Brain microvascular endothelial cell (primary cell): ENCODE results near the gene ANKRD33.

Source experiments
- DNase-seq: peaks from one replicate; pipeline ENCODE4 v3.0.0-alpha.2; 2020
- H3K27ac ChIP-seq: fragments of 250-450 bp; sonication (Bioruptor Pico); 2 replicates; pipeline ENCODE4 v1.5.1; 2020; ENCODE audit warnings: mild to moderate bottlenecking, moderate library complexity
- H3K27me3 ChIP-seq: fragments of 250-450 bp; sonication (Bioruptor Pico); replicated peaks from 2 replicates; pipeline ENCODE4 v1.5.1; 2020; ENCODE audit warnings: mild to moderate bottlenecking
- H3K36me3 ChIP-seq: fragments of 250-450 bp; sonication (Bioruptor Pico); replicated peaks from 2 replicates; pipeline ENCODE4 v1.5.1; 2020; ENCODE audit warnings: mild to moderate bottlenecking
- H3K4me3 ChIP-seq: 2 replicates; pipeline ENCODE4 v1.5.1; 2011; ENCODE audit warnings: low read depth, mild to moderate bottlenecking, control low read depth, low read length, moderate library complexity
- in situ Hi-C: cut with HindIII; loops from 2 replicates; pipeline ENCODE4 v1.10.0; 2017; ENCODE audit warnings: low sequenced_read_pairs, low pct_ligation_motif_present
- TF ChIP-seq, protein P1 (sequence below): IDR thresholded peaks from 2 replicates; pipeline ENCODE4 v1.5.1; 2011; ENCODE audit warnings: low read depth, mild to moderate bottlenecking, moderate library complexity, low read length, control low read depth, inconsistent platforms; ENCODE audit errors: missing control alignments

ANKRD33 gene

GRCh38 chr12:51914034-51914923 is 26.4 kb downstream of the ANKRD33 start:
- no peak overlapping the region for H3K4me3 ChIP-seq
- in situ Hi-C loops = no loop called here
- no peaks in the 10 kb centered on the region for H3K36me3 ChIP-seq
- no peak overlapping the region for H3K27ac ChIP-seq
- DNase-seq = no peak
- TF ChIP-seq, protein P1, sequence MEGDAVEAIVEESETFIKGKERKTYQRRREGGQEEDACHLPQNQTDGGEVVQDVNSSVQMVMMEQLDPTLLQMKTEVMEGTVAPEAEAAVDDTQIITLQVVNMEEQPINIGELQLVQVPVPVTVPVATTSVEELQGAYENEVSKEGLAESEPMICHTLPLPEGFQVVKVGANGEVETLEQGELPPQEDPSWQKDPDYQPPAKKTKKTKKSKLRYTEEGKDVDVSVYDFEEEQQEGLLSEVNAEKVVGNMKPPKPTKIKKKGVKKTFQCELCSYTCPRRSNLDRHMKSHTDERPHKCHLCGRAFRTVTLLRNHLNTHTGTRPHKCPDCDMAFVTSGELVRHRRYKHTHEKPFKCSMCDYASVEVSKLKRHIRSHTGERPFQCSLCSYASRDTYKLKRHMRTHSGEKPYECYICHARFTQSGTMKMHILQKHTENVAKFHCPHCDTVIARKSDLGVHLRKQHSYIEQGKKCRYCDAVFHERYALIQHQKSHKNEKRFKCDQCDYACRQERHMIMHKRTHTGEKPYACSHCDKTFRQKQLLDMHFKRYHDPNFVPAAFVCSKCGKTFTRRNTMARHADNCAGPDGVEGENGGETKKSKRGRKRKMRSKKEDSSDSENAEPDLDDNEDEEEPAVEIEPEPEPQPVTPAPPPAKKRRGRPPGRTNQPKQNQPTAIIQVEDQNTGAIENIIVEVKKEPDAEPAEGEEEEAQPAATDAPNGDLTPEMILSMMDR = no peak
- H3K27me3 ChIP-seq = no peaks in the 10 kb centered on the region

GRCh38 chr12:51915003-51915625 is 27.2 kb downstream of the ANKRD33 start:
- TF ChIP-seq, protein P1 = no peak
- in situ Hi-C loops = no loop called here
- no peak overlapping the region for H3K27ac ChIP-seq
- no peaks in the 10 kb centered on the region for H3K27me3 ChIP-seq
- H3K4me3 ChIP-seq = no peak overlapping the region
- no peaks in the 10 kb centered on the region for H3K36me3 ChIP-seq
- DNase-seq = no peak

DNA sequence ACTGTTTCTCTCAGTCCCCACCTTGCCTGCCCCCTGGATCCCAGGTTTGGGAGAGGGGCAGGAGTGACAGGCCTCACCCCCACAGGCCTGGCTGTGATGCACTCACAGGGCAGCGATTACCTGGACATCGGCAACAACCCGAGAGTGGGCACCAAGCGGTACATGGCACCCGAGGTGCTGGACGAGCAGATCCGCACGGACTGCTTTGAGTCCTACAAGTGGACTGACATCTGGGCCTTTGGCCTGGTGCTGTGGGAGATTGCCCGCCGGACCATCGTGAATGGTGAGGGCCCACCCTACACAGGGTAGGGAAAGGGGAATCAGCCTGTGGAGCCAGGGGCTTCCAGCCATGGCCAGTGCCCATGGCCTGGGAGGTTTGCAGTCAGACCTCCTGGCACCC is 28.0 kb downstream of the ANKRD33 start:
- H3K4me3 ChIP-seq = no peak overlapping the region
- no peaks in the 10 kb centered on the region for H3K36me3 ChIP-seq
- in situ Hi-C loops = no loop called here
- TF ChIP-seq, protein P1 = no peak
- H3K27ac ChIP-seq = no peak overlapping the region
- no peaks in the 10 kb centered on the region for H3K27me3 ChIP-seq
- no peak for DNase-seq

GRCh38 chr12:51917041-51917590 is 29.2 kb downstream of the ANKRD33 start:
- H3K36me3 ChIP-seq = no peaks in the 10 kb centered on the region
- H3K27me3 ChIP-seq = no peaks in the 10 kb centered on the region
- DNase-seq = no peak
- H3K4me3 ChIP-seq = no peak overlapping the region
- in situ Hi-C loops = no loop called here
- TF ChIP-seq, protein P1 = no peak
- H3K27ac ChIP-seq = no peak overlapping the region

GRCh38 chr12:51917746-51918453 is 30.0 kb downstream of the ANKRD33 start:
- Histone ChIP-seq H3K36me3 (no peaks in the 10 kb centered on the region), H3K27me3 (no peaks in the 10 kb centered on the region), H3K27ac (no peak overlapping the region), H3K4me3 (no peak overlapping the region)
- TF ChIP-seq, protein P1 = no peak
- in situ Hi-C loops = no loop called here
- DNase-seq = no peak
